Mucosa of stomach (tissue), 1 donor: ENCODE results near the gene CRB2.

ENCODE experiments used
- H3K27me3 ChIP-seq: one replicate; pipeline ENCODE4 v1.7.0; 2013; ENCODE audit warnings: mild to moderate bottlenecking, low read length; ENCODE audit not compliant: control insufficient read depth, insufficient read depth
- H3K36me3 ChIP-seq: one replicate; pipeline ENCODE4 v1.7.0; 2013; ENCODE audit warnings: low read length; ENCODE audit not compliant: control insufficient read depth, insufficient read depth
- H3K4me1 ChIP-seq: one replicate; pipeline ENCODE4 v1.7.0; 2013; ENCODE audit warnings: mild to moderate bottlenecking, low read length; ENCODE audit not compliant: control insufficient read depth, insufficient read depth
- H3K4me3 ChIP-seq: one replicate; pipeline ENCODE4 v1.7.0; 2013; ENCODE audit warnings: low read length
- H3K9ac ChIP-seq: one replicate; pipeline ENCODE4 v1.7.0; 2013; ENCODE audit warnings: mild to moderate bottlenecking, low read length, moderate library complexity
- H3K9me3 ChIP-seq: one replicate; pipeline ENCODE4 v1.7.0; 2013; ENCODE audit warnings: mild to moderate bottlenecking, low read length, moderate library complexity; ENCODE audit not compliant: control insufficient read depth
- donor health status: Pancreatic carcinoma.

CRB2 gene

DNA sequence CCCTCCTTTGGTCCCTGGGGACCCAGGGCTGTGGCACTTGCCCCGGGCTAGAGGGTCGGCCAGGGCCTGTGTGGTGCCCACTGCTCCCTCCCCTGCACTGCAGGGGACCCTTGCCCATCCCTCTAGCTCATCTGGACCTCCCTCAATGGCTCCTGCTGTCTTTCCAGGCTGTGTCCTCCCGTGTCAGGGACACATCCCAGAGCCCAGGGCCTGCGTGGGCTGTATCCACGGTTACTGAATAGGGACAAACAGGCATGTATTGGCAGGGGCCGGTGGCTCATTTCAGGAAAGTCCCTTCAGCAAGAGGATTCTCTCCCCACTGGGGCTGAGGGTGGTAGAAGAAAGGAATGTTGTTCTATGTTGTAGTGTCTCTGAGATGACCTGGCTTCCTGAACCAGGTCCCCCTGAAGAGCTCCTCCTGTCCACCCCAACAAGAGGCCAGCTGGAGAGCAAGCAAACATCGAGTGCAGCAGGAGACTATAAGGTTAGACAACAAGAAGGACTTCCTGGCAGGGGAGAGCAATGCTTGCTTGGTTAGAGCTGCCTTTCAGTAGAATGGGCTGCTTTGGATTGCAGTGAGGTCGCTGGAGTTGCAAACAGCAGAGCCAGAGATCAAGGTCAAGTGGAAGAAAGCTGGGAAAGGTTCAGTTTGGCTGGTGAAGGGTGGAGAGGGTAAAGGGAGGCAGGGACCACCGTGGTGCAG, 1.0 kb upstream of the CRB2 start:
- Histone ChIP-seq H3K4me1 (peaks cover 11% of the 10 kb centered on the region), H3K27me3 (peaks cover 24% of the 10 kb centered on the region), H3K4me3 (no peak overlapping the region), H3K9me3 (no peaks in the 10 kb centered on the region), H3K36me3 (no peaks in the 10 kb centered on the region), H3K9ac (no peak overlapping the region)

DNA sequence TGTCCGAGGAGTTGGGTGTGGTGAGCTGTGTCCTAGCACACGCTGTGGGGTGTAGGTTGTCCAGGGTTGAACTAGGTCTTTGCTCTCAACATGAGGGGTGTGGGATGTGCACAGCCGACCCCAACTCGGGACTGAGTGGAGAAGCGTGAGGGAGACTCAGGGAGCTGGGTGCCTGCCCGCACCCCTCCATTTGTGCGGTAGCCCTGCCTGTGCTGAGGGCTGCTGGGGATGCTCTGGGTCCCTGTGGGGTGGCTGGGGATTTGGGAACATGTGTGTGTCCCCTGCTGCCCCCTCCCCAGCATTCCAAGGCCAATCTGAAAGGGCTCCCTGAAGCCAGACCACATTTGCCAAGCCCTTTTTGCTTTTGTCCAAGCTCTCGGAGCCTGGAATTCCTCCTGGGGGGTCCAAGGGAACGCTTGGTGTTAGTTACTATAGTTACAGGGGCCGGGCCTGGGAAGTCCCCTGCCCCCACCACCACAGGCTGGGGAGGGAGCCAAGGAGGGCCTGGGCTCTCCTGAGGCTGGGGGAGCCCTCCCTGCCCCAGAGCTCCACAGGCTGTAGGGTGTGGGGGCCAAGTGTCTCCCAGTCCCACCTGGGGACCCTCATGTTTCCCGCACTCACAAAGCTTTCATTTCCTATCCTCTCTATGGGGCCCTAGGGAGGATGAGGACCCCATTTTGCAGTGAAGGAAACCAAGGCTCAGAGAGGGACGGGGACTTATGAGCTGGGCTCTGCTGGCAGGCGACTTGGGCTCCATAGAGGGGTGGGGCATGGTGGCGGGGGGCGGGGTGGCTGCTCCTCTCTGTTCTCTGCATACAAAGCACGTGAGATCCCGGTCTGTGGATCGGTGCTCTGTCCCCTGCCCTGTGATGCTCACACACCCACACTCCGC, 1.1 kb downstream of the CRB2 start:
- peaks cover 25% of the 10 kb centered on the region for H3K27me3 ChIP-seq
- H3K36me3 ChIP-seq: no peaks in the 10 kb centered on the region
- no peak overlapping the region for H3K9ac ChIP-seq
- peaks cover 16% of the 10 kb centered on the region for H3K4me1 ChIP-seq
- H3K9me3 ChIP-seq: no peaks in the 10 kb centered on the region
- H3K4me3 ChIP-seq: no peak overlapping the region

DNA sequence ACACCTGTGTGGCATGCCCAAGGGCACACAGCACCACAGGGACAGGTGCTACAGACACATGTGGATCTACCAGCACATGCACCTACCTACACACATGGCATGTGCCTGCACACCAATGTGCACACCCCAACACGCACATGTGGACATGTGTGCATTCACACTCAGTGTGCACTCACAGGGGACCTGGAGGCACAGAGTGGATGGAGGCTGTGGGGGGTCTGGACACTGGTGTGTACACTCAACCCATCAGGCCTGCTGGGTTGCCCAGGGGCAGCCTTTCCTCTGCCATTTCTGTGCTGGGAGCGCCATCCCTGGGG, 1.7 kb downstream of the CRB2 start:
- no peak overlapping the region for H3K4me3 ChIP-seq
- H3K9ac ChIP-seq: no peak overlapping the region
- H3K9me3 ChIP-seq: no peaks in the 10 kb centered on the region
- H3K27me3 ChIP-seq: peaks cover 28% of the 10 kb centered on the region
- H3K4me1 ChIP-seq: peaks cover 16% of the 10 kb centered on the region
- no peaks in the 10 kb centered on the region for H3K36me3 ChIP-seq

GRCh38 chr9:123358181-123358905, 2.3 kb downstream of the CRB2 start:
- H3K4me1 ChIP-seq: peaks cover 16% of the 10 kb centered on the region
- peaks cover 25% of the 10 kb centered on the region for H3K27me3 ChIP-seq
- no peak overlapping the region for H3K4me3 ChIP-seq
- H3K36me3 ChIP-seq: no peaks in the 10 kb centered on the region
- no peaks in the 10 kb centered on the region for H3K9me3 ChIP-seq
- H3K9ac ChIP-seq: no peak overlapping the region

GRCh38 chr9:123359106-123359505, 3.1 kb downstream of the CRB2 start:
- H3K4me3 ChIP-seq: no peak overlapping the region
- H3K4me1 ChIP-seq: peaks cover 13% of the 10 kb centered on the region
- peaks cover 18% of the 10 kb centered on the region for H3K27me3 ChIP-seq

GRCh38 chr9:123359546-123359945, 3.5 kb downstream of the CRB2 start:
- H3K4me1 ChIP-seq: peaks cover 11% of the 10 kb centered on the region
- H3K27me3 ChIP-seq: peaks cover 16% of the 10 kb centered on the region
- H3K9me3 ChIP-seq: no peaks in the 10 kb centered on the region
- H3K4me3 ChIP-seq: no peak overlapping the region
- no peak overlapping the region for H3K9ac ChIP-seq
- no peaks in the 10 kb centered on the region for H3K36me3 ChIP-seq

More at GRCh38 chr9:123359106-123359505, 3.1 kb downstream of the CRB2 start:
- Histone ChIP-seq H3K36me3 (no peaks in the 10 kb centered on the region), H3K9me3 (no peaks in the 10 kb centered on the region), H3K9ac (no peak overlapping the region)

GRCh38 chr9:123360161-123361085, 4.4 kb downstream of the CRB2 start:
- peaks cover 11% of the 10 kb centered on the region for H3K4me1 ChIP-seq

DNA sequence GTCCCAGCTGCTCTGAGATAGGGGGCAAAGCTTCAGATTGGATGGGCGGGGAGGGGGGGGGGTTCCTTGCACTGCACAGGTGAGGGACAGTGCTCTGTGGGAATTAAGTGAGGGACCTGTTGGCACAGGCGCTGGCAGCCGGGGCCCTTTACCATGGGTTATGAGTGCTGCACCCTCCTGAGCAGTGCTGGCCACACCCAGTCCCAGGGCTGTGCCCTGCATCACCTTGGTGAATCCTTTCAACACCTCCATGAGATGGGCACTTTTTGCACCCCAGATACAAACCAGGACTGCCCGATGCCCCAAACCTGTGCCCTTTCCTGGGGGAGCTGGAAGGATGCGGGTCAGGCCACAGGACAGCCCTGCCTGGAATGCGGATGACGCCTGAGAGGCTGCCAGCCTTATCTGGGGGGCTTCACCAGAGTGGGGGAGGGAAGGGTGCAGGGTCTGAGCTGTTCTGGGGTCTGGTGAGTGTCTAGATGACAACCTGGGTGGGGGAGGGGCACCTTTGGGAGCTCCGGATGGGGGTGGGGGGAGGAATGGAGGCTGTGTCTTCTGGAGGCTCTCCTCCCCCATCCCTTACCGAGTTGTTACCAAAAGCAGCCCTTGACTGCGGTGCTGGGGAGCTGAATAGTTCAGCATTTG, 5.2 kb downstream of the CRB2 start:
- Histone ChIP-seq H3K4me3 (no peak overlapping the region), H3K9me3 (no peaks in the 10 kb centered on the region), H3K4me1 (peaks cover 11% of the 10 kb centered on the region), H3K36me3 (no peaks in the 10 kb centered on the region), H3K27me3 (peaks cover 8% of the 10 kb centered on the region), H3K9ac (no peak overlapping the region)

More at GRCh38 chr9:123360161-123361085, 4.4 kb downstream of the CRB2 start:
- Histone ChIP-seq H3K9ac (no peak overlapping the region), H3K27me3 (peaks cover 8% of the 10 kb centered on the region), H3K36me3 (no peaks in the 10 kb centered on the region), H3K4me3 (no peak overlapping the region), H3K9me3 (no peaks in the 10 kb centered on the region)

GRCh38 chr9:123361731-123362510, 5.9 kb downstream of the CRB2 start:
- Histone ChIP-seq H3K4me1 (peaks cover 11% of the 10 kb centered on the region), H3K27me3 (peaks cover 8% of the 10 kb centered on the region)

DNA sequence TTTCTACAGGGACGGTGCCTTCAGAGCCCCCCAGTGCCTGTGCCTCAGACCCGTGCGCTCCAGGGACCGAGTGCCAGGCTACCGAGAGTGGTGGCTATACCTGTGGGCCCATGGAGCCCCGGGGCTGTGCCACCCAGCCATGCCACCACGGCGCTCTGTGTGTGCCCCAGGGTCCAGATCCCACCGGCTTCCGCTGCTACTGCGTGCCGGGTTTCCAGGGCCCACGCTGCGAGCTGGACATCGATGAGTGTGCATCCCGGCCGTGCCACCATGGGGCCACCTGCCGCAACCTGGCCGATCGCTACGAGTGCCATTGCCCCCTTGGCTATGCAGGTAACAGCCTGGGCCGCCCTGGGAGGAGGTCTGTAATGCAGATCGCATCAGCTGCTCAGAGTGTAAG, 6.9 kb downstream of the CRB2 start:
- Histone ChIP-seq H3K9me3 (no peaks in the 10 kb centered on the region), H3K4me3 (no peak overlapping the region), H3K4me1 (peaks cover 11% of the 10 kb centered on the region), H3K27me3 (peaks cover 8% of the 10 kb centered on the region), H3K36me3 (no peaks in the 10 kb centered on the region), H3K9ac (no peak overlapping the region)

More at GRCh38 chr9:123361731-123362510, 5.9 kb downstream of the CRB2 start:
- Histone ChIP-seq H3K9ac (no peak overlapping the region), H3K36me3 (no peaks in the 10 kb centered on the region), H3K9me3 (no peaks in the 10 kb centered on the region), H3K4me3 (no peak overlapping the region)
